Activated naive CD8-positive, alpha-beta T cell treated with anti-CD3 and anti-CD28 coated beads, Interleukin-2, amount 50 U/mL, for 16 hours (primary cell): ENCODE results near the gene HJURP.

ENCODE experiments used
- DNase-seq: peaks from one replicate; pipeline ENCODE4 v3.0.0-alpha.2; 2020; ENCODE audit warnings: low read depth, low spot score

HJURP gene

DNA sequence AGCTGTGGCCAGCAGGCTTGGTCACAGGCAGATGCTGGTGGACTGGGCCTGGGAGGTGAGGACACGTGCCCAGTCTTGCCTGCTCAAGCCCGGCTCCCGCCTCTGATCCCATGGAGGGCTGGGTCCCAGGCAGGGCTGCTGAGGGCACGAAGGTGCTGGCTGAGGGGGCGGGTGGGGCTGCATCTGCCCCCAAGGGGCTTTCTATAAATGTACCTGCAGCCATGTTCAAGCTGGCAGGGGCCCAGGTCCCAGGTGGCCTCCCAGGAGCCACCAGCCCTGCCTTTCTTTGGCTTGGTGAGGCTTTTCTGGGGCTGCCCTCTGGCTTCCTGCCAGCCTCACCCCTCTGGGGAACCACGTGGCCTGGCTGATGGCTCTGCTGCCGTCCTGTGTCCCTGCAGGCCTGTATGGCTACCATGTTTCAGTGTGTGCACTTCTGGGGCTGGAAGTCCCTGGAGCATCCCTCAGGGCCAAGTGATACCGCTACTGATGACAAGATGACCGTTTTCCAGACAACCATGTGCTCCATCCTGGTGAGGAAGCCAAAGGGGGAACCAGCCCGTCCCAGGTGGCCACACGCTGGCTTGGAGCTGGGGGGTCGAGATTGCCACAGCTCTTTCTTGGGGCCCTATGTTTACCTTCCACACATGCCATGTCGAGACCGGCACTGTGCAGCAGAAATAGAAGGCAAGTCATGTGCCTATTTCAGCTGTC, 23.2 kb downstream of the HJURP start:
- DNase-seq, result no peak

- no peak for DNase-seq
These were observed 24.1 kb downstream of the HJURP start for GRCh38 chr2:233830111-233830802.

DNA sequence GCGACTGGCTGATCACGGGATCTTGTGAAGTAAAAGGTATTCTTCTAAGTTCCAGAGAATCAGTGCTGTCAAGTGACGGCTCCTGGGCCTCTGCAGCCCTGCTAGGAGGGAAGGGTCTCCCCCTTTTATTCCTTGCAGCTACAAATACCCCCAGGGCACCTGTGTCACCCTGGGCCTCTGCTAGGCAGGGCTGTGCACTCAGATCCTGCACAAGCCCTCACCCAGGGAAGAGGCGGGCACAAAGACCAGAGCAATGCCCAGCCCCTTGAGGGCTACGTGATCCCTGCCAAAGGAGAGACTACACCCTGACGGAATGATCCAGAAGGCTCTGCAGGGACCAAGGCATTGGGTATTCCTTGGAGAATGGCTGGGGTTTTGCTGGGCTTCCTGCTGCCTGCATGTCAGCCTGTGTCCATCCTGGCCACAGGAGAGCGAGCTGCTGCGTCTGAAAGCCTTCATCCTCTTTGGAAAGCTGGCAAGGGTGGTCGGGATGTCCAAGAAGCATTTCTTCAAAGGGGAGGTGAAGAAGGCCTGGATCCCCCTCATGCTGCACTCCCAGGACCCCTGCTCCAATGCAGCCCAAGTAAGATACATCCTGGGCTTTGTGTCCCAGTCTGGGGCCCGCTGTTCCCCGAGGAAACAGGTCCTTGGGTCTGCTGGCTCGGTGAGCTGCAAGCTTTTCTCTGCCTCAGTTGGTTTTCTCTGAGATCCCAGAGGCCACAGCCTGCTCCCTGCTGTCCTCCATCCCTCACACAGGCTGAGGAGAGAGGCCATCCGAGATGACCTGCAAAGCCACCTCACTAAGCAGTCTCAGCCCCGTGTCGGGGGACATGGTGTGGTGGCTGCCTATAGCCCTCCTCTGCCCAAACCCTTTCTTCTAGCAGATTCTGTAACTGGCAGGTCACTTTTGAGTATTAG, 24.9 kb downstream of the HJURP start:
- DNase-seq, result no peak

GRCh38 chr2:233828546-233829192, 25.7 kb downstream of the HJURP start:
- no peak for DNase-seq

DNA sequence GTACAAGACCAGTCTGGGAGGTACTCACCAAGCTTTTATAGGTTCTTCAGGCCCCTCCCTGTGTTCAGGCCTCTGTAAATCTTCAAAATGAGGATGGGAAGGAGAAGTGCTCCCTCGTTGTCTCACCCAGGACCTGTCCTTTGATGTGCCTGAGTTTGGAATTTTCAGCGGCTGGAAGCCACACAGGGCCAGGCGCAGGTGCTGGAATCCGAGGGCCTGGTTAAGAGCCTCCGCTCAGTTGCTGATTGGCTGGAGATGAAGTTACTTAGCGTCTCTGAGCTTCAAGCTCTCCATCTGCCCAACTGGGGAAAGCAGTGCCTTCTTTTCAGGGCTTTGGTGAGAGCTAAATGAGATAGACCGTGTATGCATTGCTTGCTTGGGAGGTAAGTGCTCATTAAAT, 30.0 kb downstream of the HJURP start:
- DNase-seq, result no peak

DNA sequence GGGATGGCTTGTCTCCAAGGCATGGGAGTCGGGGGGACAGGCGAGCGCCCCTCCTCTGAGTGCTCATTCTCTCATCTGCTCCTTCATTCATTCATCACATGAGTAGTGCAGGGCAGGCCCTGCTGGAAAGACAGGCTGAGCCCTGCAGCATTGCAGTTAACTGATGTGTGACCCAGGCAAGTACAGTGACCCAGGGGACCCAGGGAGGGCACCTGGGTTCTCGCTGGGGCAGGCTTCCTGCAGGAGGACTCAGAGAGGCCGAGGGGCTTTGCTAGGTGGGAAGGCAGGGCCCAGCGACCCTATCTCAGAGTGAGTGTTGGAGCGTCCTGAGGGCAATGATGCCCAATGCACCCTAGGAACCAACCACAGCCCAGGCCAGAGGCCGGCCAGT, 30.6 kb downstream of the HJURP start:
- no peak for DNase-seq

GRCh38 chr2:233822781-233823730, 31.3 kb downstream of the HJURP start:
- DNase-seq, result no peak

GRCh38 chr2:233822101-233822771, 32.1 kb downstream of the HJURP start:
- DNase-seq, result no peak

GRCh38 chr2:233821709-233822100, 32.6 kb downstream of the HJURP start:
- DNase-seq, result no peak

GRCh38 chr2:233821196-233821595, 33.1 kb downstream of the HJURP start:
- no peak for DNase-seq

GRCh38 chr2:233820774-233821105, 33.6 kb downstream of the HJURP start:
- no peak for DNase-seq

DNA sequence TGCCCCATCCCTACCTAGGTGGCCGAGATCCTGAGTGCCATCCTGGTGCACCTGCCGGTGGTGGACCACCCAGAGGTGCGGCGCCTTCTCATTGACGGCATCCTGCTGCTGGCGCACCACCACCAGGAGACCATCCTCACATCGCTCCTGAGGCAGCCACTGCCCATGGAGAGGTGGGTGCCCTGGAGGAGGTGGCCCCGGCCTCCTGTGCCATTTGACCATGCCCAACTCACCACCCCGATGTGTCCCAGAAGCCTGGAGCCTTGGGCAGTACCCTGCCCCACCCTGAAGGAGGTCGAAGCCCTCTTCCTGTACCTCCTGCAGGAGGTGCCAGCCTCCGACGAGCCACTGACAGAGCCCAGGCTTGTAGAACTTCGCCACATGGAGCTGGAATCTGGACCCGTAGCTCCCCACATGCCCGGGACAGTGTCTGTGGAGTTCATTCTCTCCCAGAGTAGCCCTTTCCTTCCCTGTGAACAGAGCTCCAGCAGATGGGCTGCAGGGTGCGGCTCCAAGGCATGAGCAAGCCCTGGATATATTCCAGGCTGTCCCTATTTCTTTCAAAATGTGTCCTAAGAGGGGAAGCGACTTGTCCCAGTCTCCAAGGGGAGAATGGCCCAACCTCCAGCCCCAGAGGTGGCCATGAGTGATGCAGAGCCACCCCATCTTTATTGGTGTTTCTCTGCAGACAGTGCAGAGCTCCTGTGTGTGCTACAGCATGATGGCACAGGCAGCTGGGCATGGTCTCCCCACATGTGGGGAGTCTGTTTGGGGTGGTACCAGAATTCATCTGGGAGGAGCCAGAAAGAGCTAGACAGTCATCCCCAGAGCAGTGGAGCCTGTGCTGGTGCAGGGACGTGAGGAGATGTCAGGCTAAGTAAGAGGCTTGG, 34.2 kb downstream of the HJURP start:
- DNase-seq, result no peak

DNA sequence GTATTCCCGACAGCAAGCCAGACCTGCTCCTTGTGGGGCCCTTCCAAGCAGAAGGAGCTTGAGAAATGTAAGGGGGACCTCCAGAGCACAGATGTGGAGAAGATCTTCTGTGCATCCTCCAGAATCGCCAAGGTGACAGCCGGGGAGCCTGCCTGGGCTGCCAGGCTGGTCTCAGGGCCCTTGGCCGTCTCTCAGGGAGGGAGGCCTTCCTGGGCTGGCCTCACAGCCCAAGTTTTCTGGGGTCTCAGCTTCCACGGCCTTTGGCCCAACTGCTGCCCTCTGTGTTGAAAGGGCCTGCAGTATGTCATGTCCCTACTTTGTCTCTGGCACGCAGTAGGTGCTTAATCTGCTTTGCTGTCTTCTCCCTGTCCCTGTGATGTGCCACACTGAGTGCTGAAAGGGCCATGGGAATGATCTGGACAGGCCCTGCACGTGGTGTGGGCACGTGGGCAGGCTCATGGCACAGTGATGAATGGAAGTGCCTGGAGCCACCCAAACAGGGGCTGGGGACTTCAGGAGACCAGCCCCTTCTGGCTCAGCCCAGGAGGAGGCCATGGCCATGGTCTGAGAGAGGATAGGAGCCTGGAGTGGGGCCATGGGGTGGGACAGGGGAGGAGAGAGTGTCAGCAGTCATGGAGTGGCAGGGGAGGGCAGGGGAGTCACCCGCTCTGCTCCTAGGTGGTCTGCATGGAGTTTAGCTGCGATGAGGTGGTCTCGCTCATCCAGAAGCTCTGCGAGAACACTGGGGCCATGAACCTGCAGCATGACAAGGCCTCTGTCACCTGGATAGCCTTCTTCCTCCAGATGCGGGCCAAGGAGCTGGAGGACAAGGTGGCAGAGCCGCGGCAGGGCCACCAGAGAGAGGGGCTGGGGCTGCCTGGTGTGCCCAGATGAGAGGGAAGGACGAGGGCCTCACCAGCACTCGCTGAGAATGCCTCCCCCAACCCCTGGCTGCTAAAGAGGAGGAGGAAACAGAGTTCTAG, 35.4 kb downstream of the HJURP start:
- DNase-seq, result no peak

DNA sequence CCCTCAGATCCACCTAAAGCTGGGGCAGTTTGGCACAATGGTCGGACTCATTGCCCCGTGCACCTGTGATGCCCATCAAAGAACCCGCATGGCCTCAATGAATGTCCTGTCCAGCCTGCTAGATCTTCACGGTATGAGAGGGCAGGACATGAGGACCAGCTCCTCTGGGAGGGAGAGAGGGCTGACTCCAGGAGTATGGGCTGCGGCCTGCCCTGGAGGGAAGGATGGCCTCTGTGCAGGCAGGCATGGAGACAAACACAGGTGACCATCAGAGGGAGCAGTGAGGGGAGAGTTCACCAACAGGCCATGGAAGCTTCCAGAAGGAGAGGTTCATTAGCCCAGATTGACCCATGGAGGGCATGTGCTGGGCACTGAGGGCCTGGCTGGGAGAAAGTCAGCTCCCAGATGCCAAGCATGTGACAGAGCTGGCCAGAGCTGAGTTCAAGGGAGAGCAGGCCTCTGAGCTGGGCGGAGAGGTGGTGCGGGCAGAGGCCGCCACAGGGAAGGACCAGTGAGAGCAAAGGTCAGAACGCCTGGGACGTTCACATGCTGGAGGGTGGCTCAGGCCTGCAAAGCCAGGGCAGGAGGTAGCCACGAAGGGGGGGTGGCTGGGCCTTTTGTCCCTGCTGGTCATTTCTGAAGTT, 36.2 kb downstream of the HJURP start:
- DNase-seq, result no peak

GRCh38 chr2:233817361-233817911, 36.9 kb downstream of the HJURP start:
- DNase-seq, result no peak

DNA sequence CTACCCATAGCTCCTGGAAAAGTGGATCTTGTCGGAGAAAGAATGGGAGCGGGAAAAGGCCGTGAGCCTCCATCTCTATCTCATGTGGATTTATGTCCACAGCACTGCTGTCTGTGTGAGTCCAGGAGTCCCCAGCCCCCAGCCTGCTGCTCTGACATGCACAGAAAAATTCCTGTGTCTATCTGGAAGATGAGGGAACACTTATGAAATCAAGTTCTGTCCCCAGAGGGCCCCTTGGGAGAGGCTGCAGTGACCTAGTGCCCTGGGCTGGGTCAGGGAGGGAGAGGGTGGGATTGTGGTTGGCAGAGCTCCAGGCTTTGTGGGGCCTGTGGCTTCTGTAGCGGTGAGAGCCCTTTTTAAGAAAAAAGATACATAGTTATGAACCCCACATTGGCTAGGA, 37.6 kb downstream of the HJURP start:
- no peak for DNase-seq

GRCh38 chr2:233816334-233816733, 38.0 kb downstream of the HJURP start:
- no peak for DNase-seq
